Measurements from ENCODE around the gene METRN.

Gene METRN

DNA sequence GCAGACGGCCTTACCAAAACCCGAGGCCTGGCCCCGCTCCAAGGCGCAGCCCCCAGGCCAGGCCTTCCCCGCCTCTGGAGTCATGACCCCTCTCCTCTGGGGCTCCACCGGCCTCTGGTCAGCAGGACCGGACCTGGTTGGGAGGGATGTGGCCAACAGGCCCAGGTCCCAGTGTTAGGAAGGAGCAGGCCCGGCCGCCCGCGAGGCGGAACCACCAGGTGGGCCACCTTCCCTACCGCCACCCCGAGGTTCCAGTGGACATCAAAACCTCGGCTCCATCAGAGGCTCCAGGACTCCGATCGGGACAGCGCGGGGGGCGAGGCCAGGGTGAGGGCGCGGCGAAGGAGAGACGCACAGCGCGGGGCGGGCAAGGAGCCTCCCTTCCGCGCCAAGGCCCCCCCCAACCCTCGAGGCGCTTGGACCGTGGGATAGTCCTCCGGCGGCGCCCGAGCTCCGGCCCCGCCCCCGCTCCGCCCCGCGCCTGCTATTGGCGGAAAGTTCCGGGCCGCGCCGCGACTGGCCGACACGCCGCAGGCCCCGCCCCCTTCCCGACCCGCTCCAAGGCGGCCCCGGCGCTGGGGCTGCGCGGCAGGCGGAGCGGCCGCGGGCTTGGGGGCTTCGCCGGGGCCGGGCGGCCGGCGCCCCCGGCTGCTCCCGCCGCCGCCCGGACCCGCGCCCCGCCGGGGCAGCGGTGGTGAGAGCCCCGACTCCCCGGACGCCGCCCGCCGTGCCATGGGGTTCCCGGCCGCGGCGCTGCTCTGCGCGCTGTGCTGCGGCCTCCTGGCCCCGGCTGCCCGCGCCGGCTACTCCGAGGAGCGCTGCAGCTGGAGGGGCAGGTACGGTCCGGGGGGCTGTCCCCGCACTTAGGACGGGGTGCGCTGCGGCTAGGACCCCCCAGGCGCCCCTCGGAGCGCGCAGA is at the start of gene METRN:
Gene METRN, plus strand, starts transcription at position 561 of the 919 bp plus-strand sequence. Its CDS starts 172 bp downstream, at position 733.
- peak; percentile 51 to 84 (median 76) for DNase-seq

DNA sequence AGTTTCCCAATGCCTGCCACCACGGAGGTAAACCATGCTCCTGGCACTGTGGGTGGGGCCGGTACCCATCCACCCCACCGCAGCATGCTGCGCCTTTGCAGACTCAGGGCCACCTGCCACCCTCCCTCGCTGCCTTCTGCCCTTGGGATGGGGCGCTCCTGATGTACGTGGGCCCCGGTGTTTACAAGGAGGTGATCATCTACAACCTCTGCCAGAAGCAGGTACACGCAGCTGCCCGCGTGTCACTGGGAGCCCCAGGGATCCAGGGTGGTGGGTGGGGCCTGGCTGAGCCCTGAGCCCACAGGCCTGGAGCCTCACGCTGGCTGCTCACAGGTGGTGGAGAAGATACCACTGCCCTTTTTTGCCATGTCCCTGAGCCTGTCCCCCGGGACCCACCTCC is 48.3 kb upstream of the METRN start:
- no peak for DNase-seq

- DNase-seq: no peak
Measured at GRCh38 chr16:667113-667779, 47.7 kb upstream of the METRN start.

DNA sequence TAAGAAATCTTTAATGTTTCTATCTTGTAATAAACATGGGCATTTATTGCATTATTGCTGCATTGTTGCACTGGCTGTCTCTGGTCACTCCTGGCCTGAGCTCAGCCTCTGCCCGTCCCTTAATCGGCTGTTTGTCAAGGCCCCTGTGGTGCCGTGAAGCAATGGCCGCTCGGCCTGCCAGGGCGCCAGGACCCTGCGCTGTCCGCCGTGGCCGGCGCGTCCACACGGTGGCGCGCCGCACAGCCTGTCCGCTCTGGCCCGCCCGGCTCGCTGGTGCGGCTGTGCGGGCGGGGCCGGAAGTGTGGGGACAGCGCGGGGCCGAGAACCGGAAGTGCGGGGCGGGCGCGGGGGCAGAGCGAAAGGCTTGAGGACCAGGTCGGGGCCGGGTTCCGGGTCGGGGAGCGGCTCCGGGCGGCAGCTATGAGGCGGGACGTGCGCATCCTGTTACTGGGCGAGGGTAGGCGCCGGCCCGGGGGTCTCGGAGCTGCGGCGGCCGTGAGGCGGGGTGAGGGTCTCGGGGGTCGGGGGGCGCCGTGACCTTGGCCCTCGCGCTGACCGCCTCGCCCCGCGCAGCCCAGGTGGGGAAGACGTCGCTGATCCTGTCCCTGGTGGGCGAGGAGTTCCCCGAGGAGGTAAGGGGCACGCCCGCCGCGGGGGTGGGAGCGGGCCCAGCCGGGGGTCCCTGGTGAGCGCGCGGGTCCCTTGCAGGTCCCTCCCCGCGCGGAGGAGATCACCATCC is 47.0 kb upstream of the METRN start, which contains the start of gene RHOT2:
Gene RHOT2, plus strand, starts transcription at position 353 of the 739 bp plus-strand sequence. Its CDS starts 68 bp downstream, at position 421.
- peak; percentile 71 to 88 (median 80) for DNase-seq

DNA sequence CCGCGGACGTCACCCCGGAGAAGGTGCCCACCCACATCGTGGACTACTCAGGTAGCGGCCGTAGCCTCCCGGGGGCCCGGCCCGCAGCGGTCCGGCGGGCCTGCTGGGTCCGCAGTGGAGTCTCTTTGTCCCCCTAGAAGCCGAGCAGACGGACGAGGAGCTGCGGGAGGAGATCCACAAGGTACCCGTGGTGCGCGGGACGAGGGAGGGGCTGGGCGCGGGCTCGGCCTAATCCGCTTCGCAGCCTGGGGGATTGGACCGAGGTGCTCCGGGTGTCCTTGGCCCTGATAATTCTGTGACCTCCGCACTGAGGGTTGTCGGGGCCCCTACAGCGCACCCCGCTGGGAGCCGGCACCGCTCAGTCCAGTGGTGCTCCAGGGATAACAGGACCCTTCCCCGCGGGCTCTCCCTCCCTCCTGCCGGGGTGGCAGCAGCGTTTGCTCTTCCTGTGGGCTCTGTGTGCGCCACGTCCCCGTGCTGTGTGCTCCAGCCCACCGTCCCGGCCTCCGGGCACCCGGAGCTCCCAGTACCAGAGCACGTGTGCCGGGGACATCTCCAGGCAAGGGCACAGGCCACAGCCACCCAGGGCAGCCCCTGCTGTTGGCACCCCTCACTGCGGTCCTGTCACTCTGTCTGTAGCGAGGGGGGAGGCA is 46.3 kb upstream of the METRN start:
- peak in 2 of 6 experiments; percentile 32 for DNase-seq

DNA sequence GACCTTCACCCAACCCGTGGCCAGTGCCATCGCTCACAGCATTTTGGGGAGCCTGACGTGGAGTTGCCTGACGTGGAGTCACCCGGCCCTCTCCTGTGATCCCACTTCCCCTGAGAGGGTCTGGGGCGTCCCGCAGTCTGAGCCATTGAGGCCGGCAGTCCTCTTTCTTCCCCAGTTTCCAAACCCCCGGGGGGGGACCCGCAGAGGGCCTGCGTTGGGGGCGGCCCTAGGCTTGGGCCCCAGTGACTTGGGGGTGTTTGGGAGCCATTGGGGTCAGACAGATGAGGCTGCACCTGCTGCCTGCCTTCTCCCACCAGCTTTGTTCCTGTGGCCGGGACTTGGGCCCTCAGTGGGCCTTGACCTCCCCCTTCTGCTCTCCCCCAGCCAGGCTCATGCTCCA is 45.3 kb upstream of the METRN start:
- no peak for DNase-seq

DNA sequence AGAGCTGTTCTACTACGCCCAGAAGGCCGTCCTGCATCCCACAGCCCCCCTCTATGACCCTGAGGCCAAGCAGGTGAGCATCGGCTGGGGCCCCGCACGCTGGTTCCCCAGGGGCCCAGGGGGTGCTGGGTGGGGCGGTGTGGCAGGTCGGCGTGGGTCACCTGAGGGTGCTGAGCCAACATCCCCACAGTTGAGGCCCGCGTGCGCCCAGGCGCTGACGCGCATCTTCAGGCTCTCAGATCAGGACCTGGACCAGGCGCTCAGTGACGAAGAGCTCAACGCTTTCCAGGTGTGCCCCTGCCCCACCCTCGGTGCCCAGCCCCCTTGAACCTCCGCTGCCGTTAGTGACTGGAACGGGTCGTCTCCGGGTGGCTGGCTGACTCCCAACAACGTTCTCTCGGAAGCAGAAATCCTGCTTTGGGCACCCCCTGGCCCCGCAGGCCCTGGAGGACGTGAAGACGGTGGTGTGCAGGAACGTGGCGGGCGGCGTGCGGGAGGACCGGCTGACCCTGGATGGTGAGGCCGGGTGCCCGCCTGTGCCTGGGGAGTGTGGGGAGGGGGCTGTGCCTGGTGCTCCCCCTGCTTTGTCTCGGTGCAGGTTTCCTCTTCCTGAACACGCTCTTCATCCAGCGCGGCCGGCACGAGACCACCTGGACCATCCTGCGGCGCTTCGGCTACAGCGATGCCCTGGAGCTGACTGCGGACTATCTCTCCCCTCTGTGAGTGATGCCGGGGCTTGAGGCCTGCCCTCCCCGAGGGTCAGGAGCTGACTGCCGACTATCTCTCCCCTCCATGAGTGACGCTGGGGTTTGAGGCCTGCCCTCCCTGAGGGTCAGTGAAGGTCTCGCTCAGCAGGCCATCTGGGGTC is 44.2 kb upstream of the METRN start:
- DNase-seq: no peak

DNA sequence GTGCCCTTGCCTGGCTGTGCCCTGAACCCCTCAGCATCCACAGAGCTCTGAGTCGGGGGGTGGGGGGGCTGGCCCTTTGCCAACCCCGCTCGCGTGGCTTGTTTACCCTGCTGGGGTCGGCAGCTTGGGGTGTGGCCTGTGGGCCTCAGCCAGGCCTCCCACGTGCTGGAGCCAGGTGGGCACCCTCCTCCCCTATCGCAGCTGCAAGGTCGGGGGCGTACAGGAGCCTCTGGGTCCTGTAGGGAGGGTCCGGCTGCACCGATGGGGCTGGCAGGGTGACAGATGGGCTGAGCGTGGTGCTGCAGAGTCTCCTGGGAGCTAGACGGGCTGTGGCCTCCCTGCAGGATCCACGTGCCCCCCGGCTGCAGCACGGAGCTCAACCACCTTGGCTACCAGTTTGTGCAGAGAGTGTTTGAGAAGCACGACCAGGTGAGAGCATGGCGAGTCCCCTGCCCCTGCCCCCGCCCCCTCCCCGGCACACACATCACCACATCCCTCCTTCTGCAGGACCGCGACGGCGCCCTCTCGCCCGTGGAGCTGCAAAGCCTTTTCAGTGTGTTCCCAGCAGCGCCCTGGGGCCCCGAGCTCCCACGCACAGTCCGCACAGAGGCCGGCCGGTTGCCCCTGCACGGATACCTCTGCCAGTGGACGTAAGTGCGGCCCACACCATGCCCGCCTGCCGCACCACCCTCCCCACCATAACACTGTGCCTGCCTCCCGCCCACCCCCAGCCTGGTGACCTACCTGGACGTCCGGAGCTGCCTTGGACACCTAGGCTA is 43.4 kb upstream of the METRN start:
- no peak for DNase-seq

GRCh38 chr16:672371-672770 is 42.5 kb upstream of the METRN start:
- no peak for DNase-seq

GRCh38 chr16:672851-673250 is 42.1 kb upstream of the METRN start:
- no peak for DNase-seq

GRCh38 chr16:673399-673991 is 41.4 kb upstream of the METRN start:
- no peak for DNase-seq

GRCh38 chr16:674214-674881 is 40.6 kb upstream of the METRN start:
- DNase-seq: no peak

GRCh38 chr16:674968-675883 is 39.7 kb upstream of the METRN start, which contains the start of gene RHBDL1:
TSS of gene RHBDL1 (plus strand) at chr16:675671. CDS start at chr16:675791, 120 bp downstream.
- peak in 1 of 6 experiments; percentile 16 for DNase-seq

GRCh38 chr16:675884-676564 is 38.9 kb upstream of the METRN start:
- DNase-seq: no peak

GRCh38 chr16:676565-676902 is 38.4 kb upstream of the METRN start:
- DNase-seq: no peak

- peak in 4 of 6 experiments; percentile 21 to 30 (median 24) for DNase-seq
Measured at GRCh38 chr16:676913-677312, 38.0 kb upstream of the METRN start.

GRCh38 chr16:677316-678190 is 37.4 kb upstream of the METRN start:
- no peak for DNase-seq

Measured in stimulated activated naive CD4-positive, alpha-beta T cell (primary cell).